Right lobe of liver (tissue), 4 donors: Measurements from ENCODE around the gene LBHD1.
"Not testable (repeated sequence)": the region's sequence is repeated elsewhere in the genome, so short reads cannot be mapped to it uniquely, and the experiment has no call there.

ENCODE experiments used
- CTCF ChIP-seq, 4 donors: fragments of 200-600 bp in 3 of 4; fragments of 450-650 bp in 1 of 4; IDR thresholded peaks; one replicate each; pipeline versions ENCODE4 v1.5.1 to v1.8.0; 2016 to 2022; ENCODE audit warnings: antibody characterized with exemption in 4 of 4, mild to moderate bottlenecking in 2 of 4
- POLR2A ChIP-seq: fragments of 450-650 bp; IDR thresholded peaks from one replicate; pipeline ENCODE4 v1.6.1; 2017; ENCODE audit warnings: antibody characterized with exemption, mild to moderate bottlenecking
- donor health status: DM: no; HTN: no; CAD: no.
- donor health status: DM: no; HTN: no; CAD: no.
- donor health status: DM: no; HTN: yes; CAD: no.

- TF ChIP-seq CTCF (IDR thresholded peaks at IDR 0.05); POLR2A: not testable (repeated sequence)
Measured at GRCh38 chr11:62693624-62694023, 21.6 kb upstream of the LBHD1 start.
